Measurements from ENCODE around the gene FBRS.

DNA sequence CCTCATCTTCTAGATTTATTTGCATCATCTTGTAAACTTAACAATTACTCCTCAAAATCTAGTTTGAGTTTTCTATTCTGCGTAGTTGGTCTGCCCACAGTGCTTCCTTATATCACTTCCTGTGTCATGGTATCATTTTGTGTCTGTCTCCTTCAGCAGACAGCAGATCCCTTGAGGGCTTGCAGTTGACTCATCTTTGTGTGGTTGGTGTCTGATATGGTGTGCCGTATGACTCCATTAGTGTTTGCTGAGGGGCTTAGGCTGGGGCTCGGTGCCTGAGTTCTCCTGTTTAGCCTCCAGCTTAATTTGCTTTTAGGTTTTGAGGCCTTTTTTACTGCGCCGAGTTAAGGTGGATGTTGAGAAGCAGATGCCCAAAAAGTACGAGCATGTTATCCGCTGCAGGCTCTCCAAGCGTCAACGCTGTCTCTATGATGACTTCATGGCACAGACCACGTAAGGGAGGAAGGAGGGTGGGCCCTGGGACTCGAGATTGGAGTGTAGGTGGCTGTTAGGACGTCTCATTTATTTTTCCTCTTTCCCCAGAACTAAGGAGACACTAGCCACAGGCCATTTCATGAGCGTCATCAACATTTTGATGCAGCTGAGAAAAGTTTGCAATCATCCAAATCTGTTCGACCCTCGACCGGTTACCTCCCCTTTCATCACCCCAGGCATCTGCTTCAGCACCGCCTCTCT lies 57.7 kb downstream of the FBRS start:
- TF ChIP-seq, protein P1, sequence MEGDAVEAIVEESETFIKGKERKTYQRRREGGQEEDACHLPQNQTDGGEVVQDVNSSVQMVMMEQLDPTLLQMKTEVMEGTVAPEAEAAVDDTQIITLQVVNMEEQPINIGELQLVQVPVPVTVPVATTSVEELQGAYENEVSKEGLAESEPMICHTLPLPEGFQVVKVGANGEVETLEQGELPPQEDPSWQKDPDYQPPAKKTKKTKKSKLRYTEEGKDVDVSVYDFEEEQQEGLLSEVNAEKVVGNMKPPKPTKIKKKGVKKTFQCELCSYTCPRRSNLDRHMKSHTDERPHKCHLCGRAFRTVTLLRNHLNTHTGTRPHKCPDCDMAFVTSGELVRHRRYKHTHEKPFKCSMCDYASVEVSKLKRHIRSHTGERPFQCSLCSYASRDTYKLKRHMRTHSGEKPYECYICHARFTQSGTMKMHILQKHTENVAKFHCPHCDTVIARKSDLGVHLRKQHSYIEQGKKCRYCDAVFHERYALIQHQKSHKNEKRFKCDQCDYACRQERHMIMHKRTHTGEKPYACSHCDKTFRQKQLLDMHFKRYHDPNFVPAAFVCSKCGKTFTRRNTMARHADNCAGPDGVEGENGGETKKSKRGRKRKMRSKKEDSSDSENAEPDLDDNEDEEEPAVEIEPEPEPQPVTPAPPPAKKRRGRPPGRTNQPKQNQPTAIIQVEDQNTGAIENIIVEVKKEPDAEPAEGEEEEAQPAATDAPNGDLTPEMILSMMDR (IDR thresholded peaks at IDR 0.05 in 2 of 3, conservative IDR thresholded peaks at IDR 0.05 in 1 of 3; ENCODE audit: control insufficient read depth in 2 of 3, extremely low read depth in 1 of 3, insufficient read depth in 1 of 3, low read depth in 3 of 3, low read length in 3 of 3): no peak
- TF ChIP-seq RBBP5 (conservative IDR thresholded peaks at IDR 0.05) (no peak), EGR1 (IDR thresholded peaks at IDR 0.05; ENCODE audit: borderline replicate concordance in 1 of 2, low read depth in 2 of 2, low read length in 2 of 2) (no peak), TAF1 (IDR thresholded peaks at IDR 0.05; ENCODE audit: borderline replicate concordance, low read depth, low read length) (no peak), TCF7 (IDR thresholded peaks at IDR 0.05; ENCODE audit: borderline replicate concordance) (no peak), JUND (IDR thresholded peaks at IDR 0.05; ENCODE audit: low read depth, low read length) (no peak), ZZZ3 (IDR thresholded peaks at IDR 0.05; ENCODE audit: control insufficient read depth, insufficient read length, low read depth) (no peak), IRF4 (IDR thresholded peaks at IDR 0.05; ENCODE audit: low read depth, low read length) (no peak), ZNF24 (IDR thresholded peaks at IDR 0.05) (no peak), RCOR1 (conservative IDR thresholded peaks at IDR 0.05; ENCODE audit: low read depth, low read length) (no peak), MEF2A (IDR thresholded peaks at IDR 0.05; ENCODE audit: insufficient read depth, low read depth, low read length) (no peak)
- TF ChIP-seq, protein P2, sequence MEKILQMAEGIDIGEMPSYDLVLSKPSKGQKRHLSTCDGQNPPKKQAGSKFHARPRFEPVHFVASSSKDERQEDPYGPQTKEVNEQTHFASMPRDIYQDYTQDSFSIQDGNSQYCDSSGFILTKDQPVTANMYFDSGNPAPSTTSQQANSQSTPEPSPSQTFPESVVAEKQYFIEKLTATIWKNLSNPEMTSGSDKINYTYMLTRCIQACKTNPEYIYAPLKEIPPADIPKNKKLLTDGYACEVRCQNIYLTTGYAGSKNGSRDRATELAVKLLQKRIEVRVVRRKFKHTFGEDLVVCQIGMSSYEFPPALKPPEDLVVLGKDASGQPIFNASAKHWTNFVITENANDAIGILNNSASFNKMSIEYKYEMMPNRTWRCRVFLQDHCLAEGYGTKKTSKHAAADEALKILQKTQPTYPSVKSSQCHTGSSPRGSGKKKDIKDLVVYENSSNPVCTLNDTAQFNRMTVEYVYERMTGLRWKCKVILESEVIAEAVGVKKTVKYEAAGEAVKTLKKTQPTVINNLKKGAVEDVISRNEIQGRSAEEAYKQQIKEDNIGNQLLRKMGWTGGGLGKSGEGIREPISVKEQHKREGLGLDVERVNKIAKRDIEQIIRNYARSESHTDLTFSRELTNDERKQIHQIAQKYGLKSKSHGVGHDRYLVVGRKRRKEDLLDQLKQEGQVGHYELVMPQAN (conservative IDR thresholded peaks at IDR 0.05): no peak
- TF ChIP-seq, protein P3, sequence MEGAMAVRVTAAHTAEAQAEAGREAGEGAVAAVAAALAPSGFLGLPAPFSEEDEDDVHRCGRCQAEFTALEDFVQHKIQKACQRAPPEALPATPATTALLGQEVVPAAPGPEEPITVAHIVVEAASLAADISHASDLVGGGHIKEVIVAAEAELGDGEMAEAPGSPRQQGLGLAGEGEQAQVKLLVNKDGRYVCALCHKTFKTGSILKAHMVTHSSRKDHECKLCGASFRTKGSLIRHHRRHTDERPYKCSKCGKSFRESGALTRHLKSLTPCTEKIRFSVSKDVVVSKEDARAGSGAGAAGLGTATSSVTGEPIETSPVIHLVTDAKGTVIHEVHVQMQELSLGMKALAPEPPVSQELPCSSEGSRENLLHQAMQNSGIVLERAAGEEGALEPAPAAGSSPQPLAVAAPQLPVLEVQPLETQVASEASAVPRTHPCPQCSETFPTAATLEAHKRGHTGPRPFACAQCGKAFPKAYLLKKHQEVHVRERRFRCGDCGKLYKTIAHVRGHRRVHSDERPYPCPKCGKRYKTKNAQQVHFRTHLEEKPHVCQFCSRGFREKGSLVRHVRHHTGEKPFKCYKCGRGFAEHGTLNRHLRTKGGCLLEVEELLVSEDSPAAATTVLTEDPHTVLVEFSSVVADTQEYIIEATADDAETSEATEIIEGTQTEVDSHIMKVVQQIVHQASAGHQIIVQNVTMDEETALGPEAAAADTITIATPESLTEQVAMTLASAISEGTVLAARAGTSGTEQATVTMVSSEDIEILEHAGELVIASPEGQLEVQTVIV (IDR thresholded peaks at IDR 0.05; ENCODE audit: borderline replicate concordance, partially characterized antibody): no peak
